OCI-LY7 (cell line): Measurements from ENCODE around the gene ITLN1.

Source experiments
- CTCF ChIP-seq: fragments of 200-600 bp; sonication (generic); conservative IDR thresholded peaks from 2 replicates; pipeline ENCODE4 v1.5.1; 2014; ENCODE audit warnings: mild to moderate bottlenecking, antibody characterized with exemption, low read length, moderate library complexity, mixed read lengths
- EZH2phosphoT487 ChIP-seq: fragments of 200-600 bp; sonication (generic); IDR thresholded peaks from 2 replicates; pipeline ENCODE4 v1.6.1; 2018; ENCODE audit warnings: low read depth, borderline replicate concordance, mild to moderate bottlenecking, mixed run types, antibody characterized with exemption, low read length, moderate library complexity, mixed read lengths

GRCh38 chr1:160863774-160864131 is 21.2 kb downstream of the ITLN1 start:
- TF ChIP-seq CTCF (no peak), EZH2phosphoT487 (no peak)
